MCF 10A (cell line): Measurements from ENCODE around the gene MYOF. TPM values are rescaled to one million over a fixed set of nuclear protein-coding genes. Genes with fewer than 3 reads are reported as not detected.

Source experiments
- BruUV-seq: library from RNA; stranded (reverse); fragments of 400-500 nt; replicated peaks from 2 replicates; lab custom pipeline; 2021; lab: Mats Ljungman, UMichigan
- CTCF ChIA-PET: fragments of 300-600 bp; sonication (Branson Sonifier 250); formaldehyde crosslinking; extraction: SDS; loops from one replicate; lab custom pipeline; 2021; ENCODE audit warnings: antibody characterized with exemption, inconsistent platforms; lab: Yijun Ruan, JAX
- POLR2A ChIA-PET: fragments of 300-600, 350-650 bp; sonication (Branson Sonifier 250); formaldehyde crosslinking; extraction: SDS; loops from one replicate; lab custom pipeline; 2020; ENCODE audit warnings: antibody characterized with exemption, inconsistent platforms; lab: Yijun Ruan, JAX
- DNase-seq: peaks from one replicate; pipeline ENCODE4 v3.0.0-alpha.2; 2018; ENCODE audit not compliant: unreplicated experiment
- H3K27ac Mint-ChIP-seq: one replicate; pipeline ENCODE4 v1.8.0; 2022; ENCODE audit warnings: mild to moderate bottlenecking, low read depth, mixed read lengths; ENCODE audit not compliant: unreplicated experiment
- H3K27me3 Mint-ChIP-seq: one replicate; pipeline ENCODE4 v1.8.0; 2022; ENCODE audit warnings: mixed read lengths; ENCODE audit not compliant: insufficient read depth, unreplicated experiment
- H3K36me3 Mint-ChIP-seq: one replicate; pipeline ENCODE4 v1.8.0; 2022; ENCODE audit warnings: mild to moderate bottlenecking, moderate library complexity, mixed read lengths; ENCODE audit not compliant: insufficient read depth, unreplicated experiment
- H3K4me1 Mint-ChIP-seq: one replicate; pipeline ENCODE4 v1.8.0; 2022; ENCODE audit warnings: mixed read lengths; ENCODE audit not compliant: insufficient read depth, unreplicated experiment
- H3K4me3 Mint-ChIP-seq: one replicate; pipeline ENCODE4 v1.8.0; 2022; ENCODE audit warnings: mild to moderate bottlenecking, moderate library complexity, mixed read lengths; ENCODE audit not compliant: unreplicated experiment
- H3K9me3 Mint-ChIP-seq: one replicate; pipeline ENCODE4 v1.8.0; 2022; ENCODE audit warnings: mixed read lengths; ENCODE audit not compliant: unreplicated experiment
- intact Hi-C: fragments of 100-400 bp; cut with micrococcal nuclease; formaldehyde crosslinking; loops from 2 replicates; pipeline ENCODE4 v1.14.1; 2022
- total RNA-seq: library from RNA; stranded (reverse); gene quantifications from 2 replicates; pipeline ENCODE4 v1.2.3, GENCODE V29; 2022
- TF ChIP-seq, protein P1 (sequence below): fragments of 200-600 bp; IDR thresholded peaks from one replicate; pipeline ENCODE4 v1.8.0; 2022; ENCODE audit warnings: antibody characterized with exemption, mild to moderate bottlenecking; ENCODE audit not compliant: unreplicated experiment

Gene MYOF
- total RNA-seq, 1 experiment from 2014 or later: 167 TPM

DNA sequence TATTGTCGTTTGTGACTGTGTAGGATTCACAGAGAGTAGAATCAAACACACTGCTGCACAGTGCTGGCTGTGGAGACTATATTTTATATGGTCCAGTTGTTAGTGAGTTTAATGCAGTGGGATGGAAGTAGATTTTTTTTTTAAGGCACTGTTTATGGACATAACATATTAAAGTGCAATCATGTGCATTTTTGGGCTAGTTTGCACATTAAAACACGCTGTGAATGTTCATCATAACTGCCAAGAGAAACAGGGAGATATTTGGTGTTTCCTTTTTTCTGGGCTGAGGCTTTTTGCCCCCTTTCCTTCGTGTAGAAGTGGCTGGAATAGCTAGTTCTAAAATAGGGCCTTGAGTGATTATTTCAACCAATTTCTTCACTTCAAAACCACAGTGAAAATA, 139.2 kb downstream of the MYOF start:
- Mint-ChIP-seq H3K9me3 (no peaks in the 10 kb centered on the region), H3K36me3 (peaks cover 69% of the 10 kb centered on the region), H3K27me3 (no peaks in the 10 kb centered on the region), H3K4me1 (no peaks in the 10 kb centered on the region), H3K4me3 (no peak overlapping the region), H3K27ac (no peak overlapping the region)
- no peak for DNase-seq
- ChIA-PET CTCF (interaction anchor here (0.6 to 2.9 kb wide), 3 partner anchors 10 to 44 kb away, joined by 3 to 13 read pairs (median 7); no protein-coding TSS in a partner anchor), POLR2A (no interaction called here)
- no TSS peak for BruUV-seq
- intact Hi-C loops: no loop called here
- TF ChIP-seq, protein P1, sequence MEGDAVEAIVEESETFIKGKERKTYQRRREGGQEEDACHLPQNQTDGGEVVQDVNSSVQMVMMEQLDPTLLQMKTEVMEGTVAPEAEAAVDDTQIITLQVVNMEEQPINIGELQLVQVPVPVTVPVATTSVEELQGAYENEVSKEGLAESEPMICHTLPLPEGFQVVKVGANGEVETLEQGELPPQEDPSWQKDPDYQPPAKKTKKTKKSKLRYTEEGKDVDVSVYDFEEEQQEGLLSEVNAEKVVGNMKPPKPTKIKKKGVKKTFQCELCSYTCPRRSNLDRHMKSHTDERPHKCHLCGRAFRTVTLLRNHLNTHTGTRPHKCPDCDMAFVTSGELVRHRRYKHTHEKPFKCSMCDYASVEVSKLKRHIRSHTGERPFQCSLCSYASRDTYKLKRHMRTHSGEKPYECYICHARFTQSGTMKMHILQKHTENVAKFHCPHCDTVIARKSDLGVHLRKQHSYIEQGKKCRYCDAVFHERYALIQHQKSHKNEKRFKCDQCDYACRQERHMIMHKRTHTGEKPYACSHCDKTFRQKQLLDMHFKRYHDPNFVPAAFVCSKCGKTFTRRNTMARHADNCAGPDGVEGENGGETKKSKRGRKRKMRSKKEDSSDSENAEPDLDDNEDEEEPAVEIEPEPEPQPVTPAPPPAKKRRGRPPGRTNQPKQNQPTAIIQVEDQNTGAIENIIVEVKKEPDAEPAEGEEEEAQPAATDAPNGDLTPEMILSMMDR: no peak

DNA sequence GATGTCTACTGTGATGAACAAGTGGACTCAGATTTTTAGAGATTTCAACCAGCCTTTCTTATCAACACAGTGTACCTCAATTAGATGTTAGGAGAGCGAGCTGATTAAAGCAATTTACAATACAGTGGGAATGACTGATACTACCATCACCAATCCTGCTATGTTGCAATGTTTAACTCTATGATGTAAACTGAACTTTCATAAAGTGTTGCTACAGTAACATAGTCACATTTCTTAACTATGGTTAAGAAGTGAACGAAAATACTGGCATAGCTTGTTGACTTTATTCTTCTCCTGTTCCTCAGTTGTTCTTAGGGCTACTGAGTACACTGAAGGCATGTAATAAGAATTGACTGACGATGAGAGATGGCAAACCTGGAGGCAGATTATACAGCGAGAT, 139.8 kb downstream of the MYOF start:
- Mint-ChIP-seq H3K36me3 (peaks cover 63% of the 10 kb centered on the region), H3K4me3 (no peak overlapping the region)
- BruUV-seq: no TSS peak

DNA sequence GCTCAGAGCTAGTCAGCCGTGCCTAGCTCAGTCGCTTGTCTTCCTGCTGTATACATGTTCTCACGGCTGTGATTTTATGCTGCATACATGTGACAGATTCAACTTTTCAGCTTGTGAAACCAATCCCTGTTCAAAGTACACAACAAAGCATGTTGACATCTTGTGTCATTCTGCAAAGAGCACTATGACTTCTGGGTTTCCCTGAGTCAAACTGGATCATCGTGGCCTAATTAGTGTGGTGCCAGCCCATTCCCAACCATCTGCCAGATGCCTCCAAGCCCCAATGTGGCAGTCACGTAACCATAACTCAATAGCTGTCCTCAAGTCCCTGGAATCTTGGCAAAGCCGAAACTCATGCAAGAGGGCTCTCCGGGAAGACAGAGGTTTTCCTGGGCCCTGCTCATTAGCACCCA, 144.8 kb downstream of the MYOF start:
- BruUV-seq: no TSS peak
- H3K27ac Mint-ChIP-seq: no peak overlapping the region
- no peaks in the 10 kb centered on the region for H3K9me3 Mint-ChIP-seq
- peaks cover 17% of the 10 kb centered on the region for H3K36me3 Mint-ChIP-seq
- intact Hi-C loops: no loop called here
- no peak overlapping the region for H3K4me3 Mint-ChIP-seq
- H3K4me1 Mint-ChIP-seq: peaks cover 5% of the 10 kb centered on the region
- no peaks in the 10 kb centered on the region for H3K27me3 Mint-ChIP-seq
- DNase-seq: no peak
- TF ChIP-seq, protein P1: no peak
- POLR2A ChIA-PET: interaction anchor here (1.0 to 1.4 kb wide), 2 partner anchors 9 to 20 kb away, joined by 4 to 5 read pairs; no protein-coding TSS in a partner anchor
- CTCF ChIA-PET: interaction anchor here (0.6 to 2.2 kb wide), 3 partner anchors 16 to 145 kb away, joined by 3 to 5 read pairs (median 3); partner anchors contain the start of gene MYOF

More for the DNA sequence above, 139.8 kb downstream of the MYOF start:
- Mint-ChIP-seq H3K9me3 (no peaks in the 10 kb centered on the region), H3K4me1 (no peaks in the 10 kb centered on the region), H3K27me3 (no peaks in the 10 kb centered on the region), H3K27ac (no peak overlapping the region)
- no peak for DNase-seq
- intact Hi-C loops: no loop called here
- TF ChIP-seq, protein P1: no peak
- ChIA-PET CTCF (interaction anchor here (0.5 to 2.9 kb wide), 4 partner anchors 10 to 144 kb away, joined by 3 to 13 read pairs (median 5); no protein-coding TSS in a partner anchor), POLR2A (no interaction called here)

DNA sequence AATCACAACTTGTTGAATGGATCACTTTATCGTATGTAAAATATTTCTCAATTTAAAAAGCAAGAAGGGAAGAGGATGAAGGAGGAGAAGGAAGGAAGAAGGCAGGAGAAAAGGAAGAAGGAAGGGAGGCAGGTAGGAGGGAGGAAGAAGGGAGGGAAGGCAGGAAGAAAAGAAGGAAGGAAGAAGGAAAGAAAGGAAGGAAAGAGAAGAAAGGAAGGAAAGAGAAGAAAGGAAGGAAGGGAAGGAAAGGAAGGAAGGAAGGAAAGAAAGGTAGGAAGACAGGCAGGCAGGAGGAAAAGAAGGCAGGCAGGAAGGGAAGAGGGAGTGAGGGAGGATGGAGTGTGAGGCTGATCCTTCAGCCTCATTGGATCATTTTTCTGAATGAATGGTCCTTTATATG, 145.5 kb downstream of the MYOF start:
- Mint-ChIP-seq H3K27me3 (no peaks in the 10 kb centered on the region), H3K4me1 (peaks cover 5% of the 10 kb centered on the region), H3K9me3 (no peaks in the 10 kb centered on the region), H3K27ac (no peak overlapping the region), H3K4me3 (no peak overlapping the region), H3K36me3 (peaks cover 13% of the 10 kb centered on the region)
- POLR2A ChIA-PET: interaction anchor here (1.4 kb wide), 1 partner anchor 9 kb away, joined by 5 read pairs; no protein-coding TSS in a partner anchor
- intact Hi-C loops: no loop called here
- DNase-seq: no peak
- no TSS peak for BruUV-seq
- CTCF ChIA-PET: interaction anchor here (0.7 to 2.2 kb wide), 2 partner anchors 16 to 146 kb away, joined by 3 to 5 read pairs; partner anchors contain the start of gene MYOF
- TF ChIP-seq, protein P1: no peak
